Osteoblast (primary cell): Measurements from ENCODE around the gene NRG2. TPM values are rescaled to one million over a fixed set of nuclear protein-coding genes. Genes with fewer than 3 reads are reported as not detected.
A peak's percentile ranks its signal among the peaks of the same experiment; 100 is the strongest.

ENCODE experiments used
- DNase-seq: peaks from one replicate; pipeline ENCODE4 v3.0.0; 2011; ENCODE audit warnings: low spot score, mixed read lengths; ENCODE audit not compliant: insufficient read length; ENCODE audit errors: missing footprints
- H2AFZ ChIP-seq: 2 replicates; pipeline ENCODE4 v1.6.0; 2011; ENCODE audit warnings: mild to moderate bottlenecking, low read length
- H3K27ac ChIP-seq: 2 replicates; pipeline ENCODE4 v1.5.1; 2011; ENCODE audit warnings: mild to moderate bottlenecking, low read depth, low read length, moderate library complexity
- H3K27me3 ChIP-seq: 2 replicates; pipeline ENCODE4 v1.6.0; 2012; ENCODE audit warnings: mild to moderate bottlenecking, control low read depth, inconsistent platforms, low read length, moderate library complexity; ENCODE audit not compliant: insufficient read depth
- H3K36me3 ChIP-seq: 2 replicates; pipeline ENCODE4 v1.5.1; 2011; ENCODE audit warnings: mild to moderate bottlenecking, low read length, control low read depth, moderate library complexity; ENCODE audit not compliant: insufficient read depth
- H3K4me1 ChIP-seq: 2 replicates; pipeline ENCODE4 v1.5.1; 2011; ENCODE audit warnings: mild to moderate bottlenecking, low read length, control low read depth, moderate library complexity; ENCODE audit not compliant: insufficient read depth
- H3K4me2 ChIP-seq: 2 replicates; pipeline ENCODE4 v1.6.0; 2011; ENCODE audit warnings: mild to moderate bottlenecking, low read length; ENCODE audit not compliant: insufficient read depth
- H3K4me3 ChIP-seq: fragments of 200-600 bp; sonication (generic); 3 replicates; pipeline ENCODE4 v1.5.1; 2012; ENCODE audit warnings: mild to moderate bottlenecking, low read length, inconsistent platforms; ENCODE audit not compliant: insufficient read depth
- H3K79me2 ChIP-seq: 2 replicates; pipeline ENCODE4 v1.6.0; 2012; ENCODE audit warnings: mild to moderate bottlenecking, low read length, control low read depth, inconsistent platforms; ENCODE audit not compliant: insufficient read depth
- H3K9me3 ChIP-seq: 2 replicates; pipeline ENCODE4 v1.5.1; 2011; ENCODE audit warnings: low read depth, low read length, control low read depth
- H4K20me1 ChIP-seq: 2 replicates; pipeline ENCODE4 v1.6.0; 2012; ENCODE audit warnings: mild to moderate bottlenecking, low read length, control low read depth; ENCODE audit not compliant: insufficient read depth
- CTCF ChIP-seq: IDR thresholded peaks from 2 replicates; pipeline ENCODE4 v1.5.1; 2011; ENCODE audit warnings: mild to moderate bottlenecking, low read depth, low read length, moderate library complexity; ENCODE audit errors: extremely low read depth
- total RNA-seq: library from RNA; depleted of rRNA; stranded (reverse); fragments of >200 nt; gene quantifications from 2 replicates; pipeline ENCODE4 v1.2.3, GENCODE V29; 2012

Gene NRG2
- total RNA-seq, 1 donor = 0.72 TPM

GRCh38 chr5:139812323-139812722 lies 230.8 kb downstream of the NRG2 start:
- Histone ChIP-seq H3K27ac (no peak overlapping the region), H2AFZ (no peak overlapping the region), H3K79me2 (no peaks in the 10 kb centered on the region), H3K27me3 (no peaks in the 10 kb centered on the region), H3K4me3 (no peak overlapping the region), H3K36me3 (no peaks in the 10 kb centered on the region), H3K9me3 (no peaks in the 10 kb centered on the region), H3K4me1 (no peaks in the 10 kb centered on the region), H3K4me2 (no peak overlapping the region), H4K20me1 (no peaks in the 10 kb centered on the region)
- peak; percentile 41 for DNase-seq
- no peak for TF ChIP-seq CTCF

GRCh38 chr5:139811274-139811607 lies 231.9 kb downstream of the NRG2 start:
- DNase-seq = peak; percentile 29
- H3K4me2 ChIP-seq = no peak overlapping the region
- no peaks in the 10 kb centered on the region for H3K36me3 ChIP-seq
- H3K27ac ChIP-seq = no peak overlapping the region
- no peak overlapping the region for H3K4me3 ChIP-seq
- no peaks in the 10 kb centered on the region for H4K20me1 ChIP-seq
- no peaks in the 10 kb centered on the region for H3K4me1 ChIP-seq
- no peaks in the 10 kb centered on the region for H3K9me3 ChIP-seq
- no peak for TF ChIP-seq CTCF
- no peaks in the 10 kb centered on the region for H3K79me2 ChIP-seq
- H3K27me3 ChIP-seq = no peaks in the 10 kb centered on the region
- no peak overlapping the region for H2AFZ ChIP-seq

GRCh38 chr5:139810341-139811273 lies 232.5 kb downstream of the NRG2 start:
- H4K20me1 ChIP-seq = no peaks in the 10 kb centered on the region

More at GRCh38 chr5:139810341-139811273, 232.5 kb downstream of the NRG2 start:
- H3K27me3 ChIP-seq = no peaks in the 10 kb centered on the region
- no peaks in the 10 kb centered on the region for H3K4me1 ChIP-seq
- no peaks in the 10 kb centered on the region for H3K36me3 ChIP-seq
- DNase-seq = peak; percentile 73
- H3K9me3 ChIP-seq = no peaks in the 10 kb centered on the region
- no peak overlapping the region for H2AFZ ChIP-seq
- H3K4me3 ChIP-seq = no peak overlapping the region
- no peaks in the 10 kb centered on the region for H3K79me2 ChIP-seq
- H3K4me2 ChIP-seq = no peak overlapping the region
- TF ChIP-seq CTCF = no peak
- no peak overlapping the region for H3K27ac ChIP-seq
